IMR-90 (cell line): ENCODE data around the gene HSBP1L1.

Source experiments
- BHLHE40 ChIP-seq: fragments of 150-350 bp; IDR thresholded peaks from 2 replicates; pipeline ENCODE4 v1.6.1; 2016; ENCODE audit warnings: mild to moderate bottlenecking, low read depth, low read length
- MXI1 ChIP-seq: IDR thresholded peaks from 2 replicates; pipeline ENCODE4 v1.6.1; 2012; ENCODE audit warnings: low read depth, mild to moderate bottlenecking, low read length, moderate library complexity, borderline replicate concordance
- POLR2A ChIP-seq: IDR thresholded peaks from 2 replicates; pipeline ENCODE4 v1.6.1; 2012; ENCODE audit warnings: mild to moderate bottlenecking, low read depth, low read length
- RAD21 ChIP-seq: IDR thresholded peaks from 2 replicates; pipeline ENCODE4 v1.6.1; 2012; ENCODE audit warnings: low read length, improper control_type of control experiment
- TF ChIP-seq, protein P1 (sequence below): conservative IDR thresholded peaks from 2 replicates; pipeline ENCODE4 v1.5.1; 2012; ENCODE audit warnings: mild to moderate bottlenecking, low read depth, low read length, improper control_type of control experiment

- TF ChIP-seq BHLHE40 (no peak), RAD21 (no peak), POLR2A (no peak), MXI1 (no peak)
- TF ChIP-seq, protein P1, sequence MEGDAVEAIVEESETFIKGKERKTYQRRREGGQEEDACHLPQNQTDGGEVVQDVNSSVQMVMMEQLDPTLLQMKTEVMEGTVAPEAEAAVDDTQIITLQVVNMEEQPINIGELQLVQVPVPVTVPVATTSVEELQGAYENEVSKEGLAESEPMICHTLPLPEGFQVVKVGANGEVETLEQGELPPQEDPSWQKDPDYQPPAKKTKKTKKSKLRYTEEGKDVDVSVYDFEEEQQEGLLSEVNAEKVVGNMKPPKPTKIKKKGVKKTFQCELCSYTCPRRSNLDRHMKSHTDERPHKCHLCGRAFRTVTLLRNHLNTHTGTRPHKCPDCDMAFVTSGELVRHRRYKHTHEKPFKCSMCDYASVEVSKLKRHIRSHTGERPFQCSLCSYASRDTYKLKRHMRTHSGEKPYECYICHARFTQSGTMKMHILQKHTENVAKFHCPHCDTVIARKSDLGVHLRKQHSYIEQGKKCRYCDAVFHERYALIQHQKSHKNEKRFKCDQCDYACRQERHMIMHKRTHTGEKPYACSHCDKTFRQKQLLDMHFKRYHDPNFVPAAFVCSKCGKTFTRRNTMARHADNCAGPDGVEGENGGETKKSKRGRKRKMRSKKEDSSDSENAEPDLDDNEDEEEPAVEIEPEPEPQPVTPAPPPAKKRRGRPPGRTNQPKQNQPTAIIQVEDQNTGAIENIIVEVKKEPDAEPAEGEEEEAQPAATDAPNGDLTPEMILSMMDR = no peak
Measured at GRCh38 chr18:79933765-79934164, 30.7 kb upstream of the HSBP1L1 start.
